Measurements from ENCODE around the gene TMEM131.
A peak's percentile ranks its signal among the peaks of the same experiment; 100 is the strongest.
"Not testable (repeated sequence)": the region's sequence is repeated elsewhere in the genome, so short reads cannot be mapped to it uniquely, and the experiment has no call there.

The TMEM131 gene

GRCh38 chr2:97848306-97848705, 147.4 kb downstream of the TMEM131 start:
- DNase-seq = no peak

GRCh38 chr2:97846716-97847115, 149.0 kb downstream of the TMEM131 start:
- DNase-seq = not testable (repeated sequence)

- DNase-seq = no peak
Observed at GRCh38 chr2:97845818-97846217, 149.9 kb downstream of the TMEM131 start.

- no peak for DNase-seq
Observed at GRCh38 chr2:97845133-97845532, 150.6 kb downstream of the TMEM131 start.

- DNase-seq = no peak
Observed at GRCh38 chr2:97844311-97844859, 151.4 kb downstream of the TMEM131 start.

GRCh38 chr2:97840198-97840597, 155.6 kb downstream of the TMEM131 start:
- DNase-seq = no peak

- no peak for DNase-seq
Observed at GRCh38 chr2:97834610-97835009, 161.1 kb downstream of the TMEM131 start.

- DNase-seq = no peak
Observed at GRCh38 chr2:97831121-97831520, 164.6 kb downstream of the TMEM131 start.

- DNase-seq = not testable (repeated sequence)
Observed at GRCh38 chr2:97829255-97829654, 166.5 kb downstream of the TMEM131 start.

- not testable (repeated sequence) for DNase-seq
Observed at GRCh38 chr2:97827013-97827412, 168.7 kb downstream of the TMEM131 start.

GRCh38 chr2:97826266-97826847, 169.4 kb downstream of the TMEM131 start:
- not testable (repeated sequence) for DNase-seq

- not testable (repeated sequence) for DNase-seq
Observed at GRCh38 chr2:97824011-97824410, 171.7 kb downstream of the TMEM131 start.

GRCh38 chr2:97821862-97822261, 173.9 kb downstream of the TMEM131 start:
- not testable (repeated sequence) for DNase-seq

- DNase-seq = no peak
Observed at GRCh38 chr2:97819754-97820153, 176.0 kb downstream of the TMEM131 start.

GRCh38 chr2:97816411-97816810, 179.3 kb downstream of the TMEM131 start:
- DNase-seq = no peak

GRCh38 chr2:97812931-97813330, 182.8 kb downstream of the TMEM131 start:
- no peak for DNase-seq

GRCh38 chr2:97808816-97809215, 186.9 kb downstream of the TMEM131 start:
- DNase-seq = no peak

GRCh38 chr2:97806738-97807618, 188.8 kb downstream of the TMEM131 start:
- DNase-seq = peak; percentile 78

GRCh38 chr2:97805776-97806175, 190.0 kb downstream of the TMEM131 start:
- DNase-seq = no peak

GRCh38 chr2:97801028-97801427, 194.7 kb downstream of the TMEM131 start:
- no peak for DNase-seq

- no peak for DNase-seq
Observed at GRCh38 chr2:97798416-97798815, 197.3 kb downstream of the TMEM131 start.

GRCh38 chr2:97797355-97797754, 198.4 kb downstream of the TMEM131 start:
- DNase-seq = no peak

- no peak for DNase-seq
Observed at GRCh38 chr2:97796465-97797126, 199.2 kb downstream of the TMEM131 start.
